HepG2 (cell line): Measurements from ENCODE around the gene SMC1B. TPM values are rescaled to one million over a fixed set of nuclear protein-coding genes. Genes with fewer than 3 reads are reported as not detected.

ENCODE experiments used
- ATAC-seq: fragments of 200-7000 bp; cut with Tn5 transposase; 3 replicates; pipeline ENCODE4 v1.9.1; 2020; ENCODE audit warnings: mild to moderate bottlenecking, moderate library complexity
- BruUV-seq: library from RNA; stranded (reverse); fragments of 400-500 nt; replicated peaks from 2 replicates; lab custom pipeline; 2021; lab: Mats Ljungman, UMichigan
- CTCF ChIA-PET: fragments of 300-600 bp; formaldehyde crosslinking; extraction: SDS; loops from one replicate; lab custom pipeline; 2021; ENCODE audit warnings: low total read pairs, inconsistent platforms, low intra/inter-chr PET ratio; lab: Yijun Ruan, JAX
- POLR2A ChIA-PET: fragments of 350-600 bp; sonication (Branson Sonifier 250); formaldehyde crosslinking; loops from one replicate; lab custom pipeline; 2020; ENCODE audit warnings: antibody characterized with exemption, inconsistent platforms; lab: Yijun Ruan, JAX
- DNase-seq: peaks from one replicate; pipeline ENCODE4 v3.0.0-alpha.2; 2015; ENCODE audit warnings: low spot score
- FAIRE-seq: peaks from 3 replicates; lab custom pipeline; 2011; peaks lifted over from hg19 to GRCh38; lab: Jason Lieb, UNC
- H2AFZ ChIP-seq: one replicate; pipeline ENCODE4 v1.6.1; 2011; ENCODE audit warnings: low read length, inconsistent platforms
- H3K27ac ChIP-seq: fragments of 300-600 bp; 3 replicates; pipeline ENCODE4 v1.8.0; 2011; ENCODE audit warnings: mixed run types, mild to moderate bottlenecking, mixed read lengths, low read length, inconsistent platforms; ENCODE audit not compliant: insufficient read depth; ENCODE audit errors: extremely low read length
- H3K27me3 ChIP-seq, 2 experiments: fragments of 200-600 bp in 1 of 2; 2 replicates in 1 of 2; 3 replicates in 1 of 2; pipeline versions ENCODE4 v1.6.0 to v1.8.0; 2011; ENCODE audit warnings: low read length in 2 of 2, mild to moderate bottlenecking in 2 of 2, moderate library complexity in 2 of 2, inconsistent platforms in 1 of 2; ENCODE audit not compliant: insufficient read depth in 2 of 2, control insufficient read depth in 1 of 2
- H3K36me3 ChIP-seq, 2 experiments: fragments of 200-600 bp in 1 of 2; replicated peaks in 1 of 2; 2 replicates in 1 of 2; 3 replicates in 1 of 2; pipeline versions ENCODE4 v1.5.1 to v1.8.0; 2011; ENCODE audit warnings: low read length in 2 of 2, inconsistent platforms in 1 of 2; ENCODE audit not compliant: insufficient read depth in 2 of 2, control insufficient read depth in 1 of 2
- H3K4me1 ChIP-seq: 2 replicates; pipeline ENCODE4 v1.5.1; 2012; ENCODE audit warnings: low read length, inconsistent platforms; ENCODE audit not compliant: insufficient read depth
- H3K4me2 ChIP-seq: 2 replicates; pipeline ENCODE4 v1.6.0; 2011; ENCODE audit warnings: low read depth, low read length, inconsistent platforms
- H3K4me3 ChIP-seq, 3 experiments: fragments of 200-600 bp in 1 of 3; sonication (generic), shearing (Covaris generic) in 1 of 3; replicated peaks in 1 of 3; 2 replicates each; pipeline ENCODE4 v1.5.1; 2011 to 2016; ENCODE audit warnings: low read length in 3 of 3, inconsistent platforms in 2 of 3, low read depth in 2 of 3, mild to moderate bottlenecking in 2 of 3, control low read depth in 1 of 3, mixed read lengths in 1 of 3; ENCODE audit not compliant: insufficient read depth in 1 of 3
- H3K79me2 ChIP-seq: one replicate; pipeline ENCODE4 v1.6.1; 2011; ENCODE audit warnings: low read length, inconsistent platforms; ENCODE audit not compliant: insufficient read depth
- H3K9ac ChIP-seq: 2 replicates; pipeline ENCODE4 v1.6.0; 2011; ENCODE audit warnings: mild to moderate bottlenecking, low read depth, low read length, inconsistent platforms; ENCODE audit not compliant: insufficient read depth
- H3K9me3 ChIP-seq: 2 replicates; pipeline ENCODE4 v1.5.1; 2012; ENCODE audit warnings: mild to moderate bottlenecking, low read length
- H4K20me1 ChIP-seq: 2 replicates; pipeline ENCODE4 v1.6.0; 2011; ENCODE audit warnings: inconsistent platforms, mild to moderate bottlenecking, low read length, moderate library complexity; ENCODE audit not compliant: insufficient read depth
- GMEB1 ChIP-seq: sonication (generic); formaldehyde crosslinking; IDR thresholded peaks from 2 replicates; pipeline ENCODE4 v1.5.1; 2020; ENCODE audit warnings: missing genetic modification reagents, mild to moderate bottlenecking, borderline replicate concordance
- KDM2A ChIP-seq: sonication (generic); formaldehyde crosslinking; IDR thresholded peaks from 2 replicates; pipeline ENCODE4 v1.4.0; 2020; ENCODE audit warnings: low read depth, missing genetic modification reagents, borderline replicate concordance
- ZNF33A ChIP-seq: sonication (generic); formaldehyde crosslinking; IDR thresholded peaks from 2 replicates; pipeline ENCODE4 v1.5.1; 2020; ENCODE audit warnings: missing genetic modification reagents, mild to moderate bottlenecking, moderate library complexity, borderline replicate concordance
- ZSCAN25 ChIP-seq: sonication (generic); formaldehyde crosslinking; IDR thresholded peaks from 2 replicates; pipeline ENCODE4 v1.8.0; 2022; ENCODE audit warnings: mild to moderate bottlenecking, missing genetic modification reagents
- WGBS: methylation state at CpG from one replicate; pipeline ENCODE4 v1.1.6; 2017; ENCODE audit warnings: low lambda C conversion rate; 5-methylcytosine and 5-hydroxymethylcytosine counted together
- in situ Hi-C: cut with HindIII; loops from 2 replicates; pipeline ENCODE4 v1.10.0; 2017; ENCODE audit warnings: low pct_unique_long_range_greater_than_20kb; ENCODE audit not compliant: extremely low pct_ligation_motif_present
- intact Hi-C: fragments of 100-400 bp; cut with micrococcal nuclease; formaldehyde crosslinking; loops from one replicate; pipeline ENCODE4 v1.10.0; 2022; ENCODE audit not compliant: unreplicated experiment
- polyA plus RNA-seq, 8 experiments: library from polyadenylated mRNA; depleted of rRNA in 3 of 8; stranded (reverse) in 7 of 8; unstranded in 1 of 8; fragments of >200 nt; fragmentation: Illumina TruSeq in 4 of 8; extraction: Trizol in 4 of 8; gene quantifications; 2 replicates each; pipeline versions ENCODE4 v1.2.1 to v1.2.3, GENCODE V29; 2011 to 2016; ENCODE audit warnings: low read depth in 4 of 8, missing spikeins in 1 of 8, mixed read lengths in 1 of 8; ENCODE audit not compliant: insufficient read depth in 1 of 8
- total RNA-seq, 5 experiments: library from RNA; depleted of rRNA; stranded (reverse); fragments of >200 nt; fragmentation: Illumina TruSeq; extraction: Trizol; gene quantifications; 2 replicates each; pipeline ENCODE4 v1.2.3, GENCODE V29; 2016; ENCODE audit warnings: low read depth in 1 of 5
- TF ChIP-seq, protein P1 (sequence below): sonication (generic); formaldehyde crosslinking; IDR thresholded peaks from 2 replicates; pipeline ENCODE4 v1.8.1; 2023; ENCODE audit warnings: mild to moderate bottlenecking, missing genetic modification reagents

The SMC1B gene
- total and polyA plus RNA-seq, 2 of the 13 experiments (the other 11 are each of a cell fraction or from before 2014, with no cell fraction given), result not detected

GRCh38 chr22:45302751-45303150 lies 110.6 kb downstream of the SMC1B start (continued):
- no peak for TF ChIP-seq ZSCAN25 (CRISPR knock-in tag)

DNA sequence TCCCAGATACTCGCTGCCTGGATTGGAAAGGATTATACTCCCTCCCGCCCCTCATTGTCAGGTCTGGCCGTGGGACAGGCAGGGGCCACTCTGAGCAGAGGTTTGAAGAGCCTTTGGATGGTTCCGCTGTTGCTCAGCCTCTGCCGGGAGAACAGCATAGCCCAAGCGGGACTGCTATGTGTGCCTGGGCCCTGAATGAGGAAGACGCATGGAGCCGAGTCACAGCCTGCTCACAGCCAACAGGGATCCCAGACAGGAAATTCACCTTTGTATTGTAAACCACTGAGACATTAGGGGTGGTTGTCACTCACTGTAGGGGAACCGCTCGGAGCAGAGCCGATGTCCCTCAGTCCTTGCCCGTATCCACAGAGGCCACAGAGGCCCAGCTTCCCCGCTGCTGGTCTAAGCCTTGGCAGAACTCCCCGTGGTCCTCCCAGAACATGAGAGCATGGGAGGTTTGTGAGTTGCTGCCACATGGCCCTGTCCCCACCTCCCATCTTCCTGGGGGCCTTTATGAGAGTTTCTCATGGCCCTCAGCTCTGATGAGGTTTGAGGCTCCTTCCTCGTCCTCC lies 114.4 kb downstream of the SMC1B start:
- WGBS, result 91% methylated on average over 9 of the region's 15 CpGs
- Histone ChIP-seq H3K4me2 (no peak overlapping the region), H3K27ac (no peak overlapping the region), H3K4me1 (peaks cover 19% of the 10 kb centered on the region), H3K27me3 (no peaks in the 10 kb centered on the region; a peak in 1 of 5 replicates), H3K4me3 (no peak overlapping the region), H3K36me3 (no peaks in the 10 kb centered on the region; a peak in 1 of 5 replicates), H3K79me2 (no peaks in the 10 kb centered on the region), H3K9me3 (no peaks in the 10 kb centered on the region), H4K20me1 (no peaks in the 10 kb centered on the region), H2AFZ (no peak overlapping the region), H3K9ac (no peak overlapping the region)
- CTCF ChIA-PET, result no interaction called here
- TF ChIP-seq GMEB1 (no peak), KDM2A (CRISPR knock-in tag) (no peak), ZNF33A (no peak)
- TF ChIP-seq, protein P1, sequence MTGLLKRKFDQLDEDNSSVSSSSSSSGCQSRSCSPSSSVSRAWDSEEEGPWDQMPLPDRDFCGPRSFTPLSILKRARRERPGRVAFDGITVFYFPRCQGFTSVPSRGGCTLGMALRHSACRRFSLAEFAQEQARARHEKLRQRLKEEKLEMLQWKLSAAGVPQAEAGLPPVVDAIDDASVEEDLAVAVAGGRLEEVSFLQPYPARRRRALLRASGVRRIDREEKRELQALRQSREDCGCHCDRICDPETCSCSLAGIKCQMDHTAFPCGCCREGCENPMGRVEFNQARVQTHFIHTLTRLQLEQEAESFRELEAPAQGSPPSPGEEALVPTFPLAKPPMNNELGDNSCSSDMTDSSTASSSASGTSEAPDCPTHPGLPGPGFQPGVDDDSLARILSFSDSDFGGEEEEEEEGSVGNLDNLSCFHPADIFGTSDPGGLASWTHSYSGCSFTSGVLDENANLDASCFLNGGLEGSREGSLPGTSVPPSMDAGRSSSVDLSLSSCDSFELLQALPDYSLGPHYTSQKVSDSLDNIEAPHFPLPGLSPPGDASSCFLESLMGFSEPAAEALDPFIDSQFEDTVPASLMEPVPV (CRISPR knock-in tag), result no peak
- FAIRE-seq (no peak), DNase-seq (no peak), ATAC-seq (no peak; the same call in 2 of the 3 replicates)
- in situ Hi-C loops (no loop called here), intact Hi-C loops (no loop called here)
- BruUV-seq, result no TSS peak
- POLR2A ChIA-PET, result interaction anchor here (1.3 to 1.7 kb wide), 2 partner anchors 25 to 26 kb away, joined by 4 to 8 read pairs; no protein-coding TSS in a partner anchor
